Pons (tissue), 1 donor: ENCODE measurements around the gene USP20.
A peak's percentile ranks its signal among the peaks of the same experiment; 100 is the strongest.
"Not testable (repeated sequence)": the region's sequence is repeated elsewhere in the genome, so short reads cannot be mapped to it uniquely, and the experiment has no call there.

Source experiments
- DNase-seq: peaks from one replicate; pipeline ENCODE4 v3.0.0-alpha.2; 2016; ENCODE audit warnings: low spot score

USP20 gene

DNA sequence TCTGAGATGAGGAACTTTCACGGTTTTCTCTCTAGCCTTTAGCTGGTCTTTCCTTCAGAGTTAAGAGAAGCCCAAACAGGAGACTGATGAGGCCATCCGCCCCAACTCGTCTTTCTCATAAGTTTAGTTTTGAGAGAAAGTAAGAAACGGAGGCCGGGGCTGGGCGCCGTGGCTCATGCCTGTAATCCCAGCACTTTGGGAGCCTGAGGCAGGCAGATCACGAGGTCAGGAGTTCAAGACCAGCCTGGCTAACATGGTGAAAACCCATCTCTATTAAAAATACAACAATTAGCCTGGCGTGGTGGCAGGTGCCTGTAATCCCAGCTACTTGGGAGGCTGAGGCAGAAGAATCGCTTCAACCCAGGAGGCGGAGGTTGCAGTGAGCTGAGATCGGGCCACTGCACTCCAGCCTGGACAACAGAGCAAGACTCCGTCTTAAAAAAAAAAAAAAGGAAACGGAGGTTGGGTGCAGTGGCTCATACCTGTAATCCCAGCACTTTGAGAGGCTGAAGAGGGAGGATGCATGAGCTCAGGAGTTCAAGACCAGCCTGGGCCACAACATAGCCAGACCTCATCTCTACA, 55.6 kb downstream of the USP20 start:
- DNase-seq, result not testable (repeated sequence)

DNA sequence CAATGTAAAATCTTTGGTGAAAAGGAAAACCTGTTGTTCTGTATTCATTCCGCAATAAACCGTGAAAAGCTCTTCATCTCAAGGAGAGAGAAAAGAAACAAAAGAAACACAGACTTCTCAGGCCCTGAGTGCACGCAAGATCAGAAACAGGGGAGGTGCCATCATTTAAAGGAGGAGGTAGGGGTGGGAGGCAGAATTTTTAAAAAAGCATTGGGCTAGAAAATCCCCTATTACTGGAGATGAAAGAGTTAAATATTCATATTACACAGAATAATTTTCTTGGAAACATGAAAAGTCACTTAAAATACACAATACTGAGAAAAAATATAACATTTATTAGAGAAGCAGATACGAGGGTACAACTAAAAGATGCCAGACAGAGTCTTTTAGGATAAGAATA, 56.3 kb downstream of the USP20 start:
- DNase-seq, result no peak

DNA sequence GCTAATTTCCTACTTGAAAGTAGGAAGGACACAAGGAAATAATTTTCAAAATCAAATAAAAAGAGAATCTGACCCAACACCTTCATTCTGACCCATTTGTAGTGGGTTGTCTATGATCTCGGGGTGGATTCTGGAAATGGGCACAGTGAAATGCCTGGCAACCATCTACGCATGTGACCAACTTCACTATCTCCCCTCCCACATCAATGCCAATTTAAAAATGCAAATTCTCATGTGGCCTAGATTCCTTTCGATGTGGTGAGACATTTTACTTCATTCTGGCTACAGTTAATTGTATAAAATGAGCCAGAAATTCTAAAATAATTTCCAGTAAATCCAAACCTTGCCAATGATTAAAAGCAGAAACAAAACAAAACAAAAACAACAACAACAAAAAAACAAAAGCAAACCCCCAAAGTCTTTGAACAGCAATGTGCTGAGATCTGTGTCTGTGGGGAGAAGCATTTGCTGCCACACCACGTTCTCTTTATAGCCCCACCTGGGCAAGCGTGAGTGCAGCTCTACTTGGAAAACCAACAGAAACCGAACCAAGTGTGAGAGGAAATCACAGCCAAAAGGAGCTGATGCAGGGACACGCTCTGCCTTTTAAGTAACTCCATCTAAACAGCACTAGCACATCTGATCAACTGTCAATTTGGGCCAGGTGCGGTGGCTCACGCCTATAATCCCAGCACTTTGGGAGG, 59.0 kb downstream of the USP20 start:
- no peak for DNase-seq

DNA sequence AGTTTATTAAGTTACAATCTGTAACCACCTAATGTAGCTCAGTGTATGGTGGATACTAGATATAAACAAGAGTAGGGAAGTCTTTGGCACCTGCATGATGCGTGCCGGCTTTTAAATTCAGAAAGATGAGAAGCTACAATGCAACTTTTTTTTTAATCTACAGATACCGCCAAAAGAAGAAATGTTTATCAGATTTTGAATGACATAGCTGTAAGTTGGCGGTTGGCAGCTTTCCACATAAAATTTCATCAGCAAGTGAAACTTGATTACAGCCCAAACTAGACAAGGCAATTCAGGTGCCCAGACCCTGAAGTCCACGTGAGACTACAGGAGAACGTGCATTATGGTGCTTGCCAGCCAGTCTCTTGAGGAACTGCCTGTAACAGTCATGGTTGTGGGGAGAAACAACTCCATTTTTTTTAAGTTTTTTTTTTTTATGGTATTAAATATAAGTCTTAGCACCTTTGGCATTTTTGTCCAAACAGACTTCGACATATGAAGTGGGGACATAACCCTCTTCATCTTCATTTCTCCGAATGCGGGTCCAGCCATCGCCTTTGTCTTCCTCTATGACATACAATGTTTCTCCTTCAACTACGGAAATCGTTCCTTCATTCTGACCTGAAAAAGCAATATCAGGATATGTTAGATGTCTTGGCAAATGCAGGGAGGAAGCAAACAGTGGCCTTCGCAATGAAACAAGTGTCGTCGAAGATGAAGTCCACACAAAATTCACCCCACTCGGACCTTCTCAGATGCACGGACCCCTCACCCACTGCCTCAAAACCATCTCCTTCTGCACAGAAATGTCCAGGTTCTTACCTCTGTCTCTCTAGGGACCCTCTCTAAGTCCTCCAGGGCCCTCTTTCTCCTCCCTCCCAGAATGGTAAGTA, 60.4 kb downstream of the USP20 start:
- no peak for DNase-seq

DNA sequence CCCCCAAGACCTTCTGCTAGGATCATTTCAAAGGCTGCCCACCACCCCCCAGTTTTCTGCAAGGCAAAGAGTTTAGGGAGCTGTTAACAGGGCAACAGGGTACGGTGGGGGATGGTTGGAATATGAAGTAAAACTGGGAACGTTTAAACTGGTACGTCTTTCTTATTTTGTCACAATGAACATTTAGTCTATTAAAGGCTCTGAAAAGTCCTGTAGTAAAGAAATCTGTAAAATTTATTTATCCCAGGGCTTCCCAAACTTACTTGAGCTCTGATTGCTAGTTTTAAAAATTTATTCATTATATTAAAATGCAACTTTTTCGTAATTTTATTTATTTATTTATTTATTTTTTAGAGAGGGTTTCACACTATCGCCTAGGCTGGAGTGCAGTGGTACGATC, 62.0 kb downstream of the USP20 start:
- no peak for DNase-seq

DNA sequence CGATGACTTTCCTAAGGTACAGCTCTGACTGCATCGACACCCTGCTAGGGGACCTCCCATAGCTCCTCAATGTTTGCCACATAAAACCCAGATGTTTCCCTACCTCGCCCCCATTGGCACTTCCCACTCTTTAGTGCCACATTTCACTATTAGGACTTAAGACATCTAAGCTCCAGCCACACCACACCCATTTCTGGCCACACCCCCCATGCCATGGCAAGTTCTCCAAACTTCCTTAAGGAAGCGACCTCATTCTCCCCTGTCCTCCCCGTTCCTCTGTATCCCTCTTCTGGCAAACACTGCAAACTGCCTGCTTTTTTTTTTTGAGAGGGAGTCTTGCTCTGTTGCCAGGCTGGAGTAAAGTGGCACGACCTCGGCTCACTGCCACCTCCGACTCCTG, 62.9 kb downstream of the USP20 start:
- no peak for DNase-seq

DNA sequence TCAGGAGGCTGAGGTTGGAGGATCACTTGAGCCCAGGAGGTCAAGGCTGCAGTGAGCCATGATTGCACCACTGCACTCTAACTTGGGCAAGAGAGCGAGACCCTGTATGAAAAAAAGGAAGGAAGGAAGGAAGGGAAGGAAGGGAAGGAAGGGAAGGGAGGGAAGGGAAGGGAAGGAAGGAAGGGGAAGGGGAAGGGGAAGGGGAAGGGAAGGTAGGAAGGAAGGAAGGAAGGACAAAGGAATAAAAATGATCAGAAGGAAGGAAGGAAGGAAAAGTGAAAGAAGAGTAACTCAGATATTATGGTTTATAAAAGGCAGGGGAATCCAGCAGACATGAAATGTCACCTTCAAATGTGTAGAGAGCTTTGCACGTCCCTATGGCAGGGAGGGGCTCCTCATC, 64.4 kb downstream of the USP20 start:
- no peak for DNase-seq

DNA sequence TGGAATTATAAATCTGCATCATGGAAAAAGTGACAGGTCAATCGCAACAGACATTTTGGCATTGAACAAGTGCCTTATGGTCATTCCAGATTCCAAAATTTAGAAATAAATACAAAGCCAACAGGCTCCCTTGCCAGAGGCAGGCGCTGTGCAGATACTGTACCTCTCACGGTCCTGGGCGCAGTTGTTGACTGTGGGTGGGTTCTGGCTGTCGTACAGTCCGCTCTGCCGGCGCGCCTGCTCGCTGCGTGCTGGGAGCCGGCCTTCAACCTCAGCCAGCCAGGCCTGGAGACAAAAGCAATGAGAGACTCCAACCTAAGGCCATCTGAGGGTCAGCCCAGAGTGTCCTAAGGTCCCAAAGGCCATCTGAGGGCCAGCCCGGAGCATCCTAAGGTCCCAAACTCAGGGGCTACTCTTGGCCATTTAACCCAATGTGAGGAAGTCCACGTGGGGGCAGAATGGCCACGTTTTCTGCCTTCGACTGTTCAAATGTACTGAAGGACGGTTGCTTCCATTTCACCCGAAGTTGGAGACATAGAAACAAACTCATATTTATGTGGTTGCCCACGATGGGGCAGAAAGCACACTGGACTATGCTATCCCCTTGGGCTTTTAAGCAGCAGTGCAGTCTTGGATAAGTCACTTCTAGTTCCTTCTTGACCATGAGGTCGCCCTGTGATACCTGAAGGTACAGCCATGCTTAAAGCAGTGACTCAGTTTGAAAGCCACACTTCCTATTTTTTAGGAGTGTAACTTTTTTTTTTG, 65.2 kb downstream of the USP20 start:
- DNase-seq, result no peak

DNA sequence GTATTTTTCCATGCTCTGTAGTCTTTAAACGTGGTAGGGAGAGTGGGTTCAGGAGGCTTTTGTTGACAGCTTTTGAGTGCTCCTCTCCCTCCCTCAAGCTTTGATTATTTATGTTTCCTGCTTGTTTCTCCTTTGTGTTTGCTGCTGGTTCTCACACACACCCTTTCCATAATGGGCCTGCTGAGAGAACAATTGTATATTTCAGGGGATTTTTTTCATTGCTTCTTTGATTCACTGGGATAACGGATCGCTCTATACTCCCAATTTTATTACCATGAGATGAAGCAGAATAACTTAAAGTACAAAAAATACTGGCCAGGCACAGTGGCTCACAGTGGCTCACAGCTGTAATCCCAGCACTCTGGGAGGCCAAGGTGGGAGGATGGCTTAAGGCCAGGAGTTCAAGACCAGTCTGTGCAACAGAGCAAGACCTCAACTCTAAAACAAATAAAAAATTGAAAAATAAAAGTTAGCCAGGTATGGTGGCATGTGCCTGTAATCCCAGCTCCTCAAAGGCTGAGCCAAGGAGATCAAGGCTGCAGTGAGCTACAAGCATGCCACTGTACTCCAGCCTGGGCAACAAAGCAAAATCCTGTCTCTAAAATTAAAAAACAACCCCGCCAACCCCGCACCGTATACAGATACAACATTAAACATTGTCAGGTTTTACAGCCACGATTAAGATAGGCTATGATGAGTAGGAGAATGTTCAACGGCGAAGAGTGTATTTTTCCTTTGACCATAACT, 66.9 kb downstream of the USP20 start:
- peak; percentile 69 for DNase-seq

DNA sequence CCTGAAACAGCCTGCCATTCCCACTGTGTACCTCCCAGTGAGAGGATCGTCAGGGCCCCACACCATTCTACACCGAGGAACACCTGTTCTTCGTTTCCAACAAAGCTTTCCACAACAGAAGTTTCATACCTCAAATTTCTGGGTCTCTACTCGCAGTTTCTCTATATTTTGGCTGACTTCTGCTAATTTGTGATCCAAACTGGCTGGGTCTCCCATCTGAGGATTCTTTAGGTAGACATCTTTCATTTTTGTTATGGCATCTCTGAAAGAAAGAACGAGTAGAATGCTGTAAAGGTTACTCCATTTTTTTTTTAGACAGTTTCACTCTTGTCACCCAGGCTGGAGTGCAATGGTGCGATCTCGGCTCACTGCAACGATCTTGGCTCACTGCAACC, 67.5 kb downstream of the USP20 start:
- DNase-seq, result no peak

DNA sequence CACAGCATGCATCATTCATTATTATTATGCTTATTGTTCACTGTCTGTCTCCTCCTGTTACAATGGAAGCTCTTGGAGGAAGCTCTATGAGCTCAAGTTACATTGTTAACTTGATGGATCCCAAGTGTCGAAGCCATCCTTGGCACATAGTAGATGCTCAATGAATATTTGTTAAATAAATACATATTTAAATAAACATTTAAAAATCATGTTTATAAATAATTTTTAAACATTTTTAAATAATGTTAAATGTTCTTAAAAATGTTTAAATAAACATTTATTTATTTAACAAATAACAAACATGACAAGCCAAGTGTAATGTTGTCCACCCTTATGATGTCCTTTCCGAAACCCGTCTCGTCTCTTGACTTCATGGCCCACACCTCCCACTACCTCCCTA, 69.5 kb downstream of the USP20 start:
- no peak for DNase-seq

DNA sequence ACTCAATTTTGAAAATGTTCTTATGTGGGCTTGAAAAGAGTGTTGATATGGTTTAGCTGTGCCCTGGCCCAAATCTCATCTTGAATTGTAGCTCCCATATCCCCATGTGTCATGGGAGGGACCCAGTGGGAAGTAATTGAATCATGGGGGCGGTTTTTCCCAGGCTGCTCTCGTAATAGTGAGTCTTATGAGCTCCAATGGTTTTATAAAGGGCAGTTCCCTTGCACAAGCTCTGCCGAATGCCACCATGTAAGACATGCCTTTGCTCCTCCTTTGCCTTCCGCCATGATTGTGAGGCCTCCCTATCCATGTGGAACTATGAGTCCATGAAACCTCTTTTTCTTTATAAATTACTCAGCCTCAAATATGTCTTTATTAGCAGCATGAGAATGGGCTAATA, 71.0 kb downstream of the USP20 start:
- no peak for DNase-seq

DNA sequence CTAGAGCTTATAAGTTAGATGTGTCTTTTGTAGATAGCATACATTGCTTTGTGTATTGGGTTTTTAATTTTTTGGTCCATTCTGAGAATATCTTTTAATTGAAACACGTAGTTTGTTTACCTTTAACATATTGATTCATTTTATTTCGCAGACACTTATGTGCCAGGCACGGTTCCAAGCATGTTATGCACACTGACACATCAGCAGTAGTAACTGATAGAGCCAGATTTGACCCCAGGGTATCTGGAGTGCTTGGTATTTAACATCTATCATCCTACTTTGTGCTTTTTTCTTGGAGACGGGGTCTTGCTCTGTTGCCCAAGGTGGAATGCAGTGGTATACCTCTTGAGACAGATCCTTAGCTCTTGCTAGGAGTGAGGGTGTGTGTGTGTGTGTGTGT, 71.9 kb downstream of the USP20 start:
- DNase-seq, result no peak

DNA sequence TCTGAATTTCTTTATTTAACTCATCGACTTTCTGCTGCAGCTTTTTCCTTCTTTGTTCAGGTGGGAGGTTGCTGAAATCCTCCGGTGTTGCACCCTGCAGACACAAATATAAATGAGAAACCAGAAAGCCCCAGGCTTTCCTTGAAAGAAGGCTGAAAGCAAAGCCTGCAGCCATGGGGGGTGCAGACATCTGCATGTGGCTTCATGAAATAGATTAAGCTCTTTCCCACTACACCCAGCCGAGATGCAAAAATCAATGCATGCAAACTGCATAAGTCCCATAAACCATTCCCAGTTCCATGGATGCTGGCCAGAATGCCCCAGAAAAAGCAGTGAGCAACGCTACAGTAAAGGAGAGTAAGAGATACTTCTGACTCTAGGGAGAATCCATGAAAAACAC, 73.6 kb downstream of the USP20 start:
- DNase-seq, result no peak

DNA sequence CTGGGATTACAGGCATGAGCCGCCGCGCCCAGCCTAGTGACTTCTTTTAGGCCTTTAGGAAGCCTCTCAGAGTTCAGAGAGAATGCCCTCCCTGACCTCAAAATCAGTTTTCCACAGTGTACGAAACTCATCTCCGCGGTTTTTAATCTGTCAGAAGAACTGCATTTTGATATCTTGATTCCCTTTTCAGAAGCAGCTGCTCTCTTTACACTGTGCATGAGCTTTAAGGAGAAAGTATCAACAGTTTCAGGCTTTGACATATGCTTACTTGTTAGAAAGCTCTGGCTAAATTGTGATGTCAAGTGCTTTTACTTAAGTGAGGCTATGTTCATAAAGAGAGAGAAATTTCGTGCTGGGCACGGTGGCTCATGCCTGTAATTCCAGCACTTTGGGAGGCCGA, 74.6 kb downstream of the USP20 start:
- no peak for DNase-seq

DNA sequence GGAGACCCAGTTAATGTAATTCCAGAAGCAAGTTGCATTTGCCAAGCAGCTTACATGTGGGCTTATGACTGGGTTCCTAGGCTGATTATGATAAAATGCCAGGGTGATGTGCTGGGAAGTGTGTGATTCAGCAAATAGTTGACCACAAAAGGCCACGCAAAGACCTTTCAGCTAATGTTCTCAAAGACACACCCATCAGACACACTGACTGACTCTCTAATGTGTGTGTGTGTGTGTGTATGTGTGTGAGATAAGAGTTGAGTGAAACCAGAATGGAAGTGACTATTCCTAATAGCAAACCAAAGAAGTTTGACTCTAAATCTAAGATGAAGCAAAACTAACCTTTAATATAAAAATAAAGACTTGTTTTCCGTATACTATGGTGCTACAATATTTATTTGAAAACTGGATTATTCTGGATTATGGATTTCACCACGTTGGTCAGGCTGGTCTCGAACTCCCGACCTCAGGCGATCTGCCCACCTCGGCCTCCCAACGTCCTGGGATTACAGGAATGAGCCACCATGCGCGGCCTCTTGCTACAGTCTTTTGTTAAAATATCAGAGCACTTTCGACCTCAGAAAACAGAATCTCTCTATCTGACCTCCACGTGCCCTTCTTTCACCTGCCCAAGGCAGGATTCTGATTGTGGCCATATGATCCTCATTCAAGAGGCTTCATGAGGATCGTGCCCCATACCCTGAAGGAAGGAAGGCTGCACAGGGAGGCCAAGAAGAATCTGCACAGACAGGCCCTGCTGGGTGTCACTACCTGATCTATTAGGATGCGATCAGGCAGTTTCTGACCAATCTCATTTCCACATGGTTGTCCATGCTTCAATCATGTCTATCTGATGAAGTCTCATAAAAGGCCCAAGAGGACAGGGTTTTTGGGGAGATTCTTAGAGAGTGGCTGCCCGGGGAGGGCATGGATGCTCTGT, 75.6 kb downstream of the USP20 start:
- no peak for DNase-seq

DNA sequence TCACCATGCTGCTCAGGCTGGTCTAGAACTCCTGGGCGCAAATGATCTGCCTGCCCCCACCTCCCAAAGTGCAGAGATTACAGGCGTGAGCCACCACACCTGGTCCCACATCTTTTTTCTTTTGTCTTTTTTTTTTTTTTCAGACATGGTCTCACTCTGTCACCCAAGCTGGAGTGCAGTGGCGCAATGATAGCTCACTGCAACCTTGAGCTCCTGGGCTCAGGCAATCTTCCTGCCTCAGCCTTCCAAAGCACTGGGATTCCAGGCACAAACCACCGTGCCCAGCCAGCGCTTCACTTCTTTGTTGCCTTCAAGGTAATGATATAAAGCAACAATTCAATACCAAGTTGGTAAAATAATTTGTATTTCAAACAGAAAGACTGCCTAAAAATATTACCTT, 78.8 kb downstream of the USP20 start:
- DNase-seq, result no peak

DNA sequence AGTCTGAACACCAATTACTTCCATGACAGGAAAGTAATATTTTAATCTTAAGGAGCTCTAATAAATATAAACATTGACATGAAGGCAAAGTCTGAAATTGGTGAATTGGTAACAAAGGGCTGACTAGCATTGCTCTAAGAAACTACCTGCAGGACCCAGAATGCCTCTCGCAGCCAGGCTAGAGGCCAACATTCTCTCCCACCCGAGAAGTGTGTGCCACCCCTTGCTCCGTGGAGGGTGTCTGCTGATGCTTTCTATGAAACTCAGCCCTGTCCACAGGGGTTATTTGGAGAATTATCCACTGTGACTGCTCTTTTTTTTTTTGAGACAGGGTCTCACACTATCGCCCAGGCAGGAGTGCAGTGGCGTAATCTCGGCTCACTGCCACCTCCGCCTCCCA, 81.4 kb downstream of the USP20 start:
- no peak for DNase-seq

DNA sequence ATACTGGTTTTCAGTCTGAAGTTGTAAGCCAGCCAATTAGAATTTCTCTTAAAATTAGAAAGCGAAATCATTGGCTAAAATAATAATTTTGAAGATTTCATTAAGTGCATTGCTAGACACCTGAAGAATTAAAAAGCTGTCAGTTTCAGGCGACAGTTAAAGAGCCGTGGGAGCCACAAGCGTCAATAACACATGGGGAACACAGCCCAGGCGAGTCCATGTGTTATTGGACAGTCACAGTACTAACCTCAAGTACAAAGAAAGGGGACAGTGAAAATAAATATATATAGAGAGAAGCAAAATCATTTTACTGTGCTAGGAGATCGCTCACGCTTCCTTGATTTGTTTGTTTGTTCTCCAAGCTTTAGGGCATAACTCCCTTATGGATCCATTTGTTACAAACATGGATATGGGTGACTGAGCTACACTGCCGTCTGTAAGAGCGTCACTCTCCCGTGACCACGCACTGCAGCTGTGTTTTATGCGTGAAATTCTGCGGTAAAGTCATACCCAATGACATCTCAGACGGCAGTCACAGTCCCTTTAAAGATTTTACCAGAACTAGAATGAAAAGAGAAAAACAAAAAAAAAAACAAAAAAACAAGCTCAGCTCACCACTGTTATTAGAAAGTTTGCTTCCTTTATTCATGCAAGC, 83.2 kb downstream of the USP20 start:
- no peak for DNase-seq

DNA sequence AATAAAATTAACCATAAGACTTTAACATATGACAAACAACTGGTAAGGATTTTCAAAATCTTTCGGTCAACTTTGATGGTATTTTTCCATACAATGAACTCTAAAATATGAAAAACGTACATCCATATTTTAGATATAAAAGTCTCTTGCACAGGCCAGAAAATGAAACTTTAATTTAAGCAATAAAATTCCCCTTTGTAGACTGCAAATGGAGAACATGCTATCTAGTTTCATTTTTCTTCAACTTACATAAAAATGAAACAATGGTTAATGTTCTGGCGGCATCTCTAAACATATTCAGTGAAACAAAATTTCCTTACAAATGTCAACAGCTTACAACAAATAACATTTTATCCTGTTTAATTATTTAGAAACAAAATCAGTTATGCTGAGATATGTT, 84.0 kb downstream of the USP20 start:
- no peak for DNase-seq
